Panc1 (cell line): ENCODE data around the gene MGAT4A. TPM values are rescaled to one million over a fixed set of nuclear protein-coding genes. Genes with fewer than 3 reads are reported as not detected.

Source experiments
- ATAC-seq: fragments of 200-7000 bp; cut with Tn5 transposase; 2 replicates; pipeline ENCODE4 v1.9.1; 2020; ENCODE audit warnings: mild to moderate bottlenecking, moderate library complexity
- BruUV-seq: library from RNA; stranded (reverse); fragments of 400-500 nt; replicated peaks from 2 replicates; lab custom pipeline; 2021; lab: Mats Ljungman, UMichigan
- CTCF ChIA-PET: fragments of 300-600 bp; sonication (Branson Sonifier 250); formaldehyde crosslinking; loops from one replicate; lab custom pipeline; 2022; ENCODE audit warnings: antibody characterized with exemption; lab: Charles Lee
- POLR2A ChIA-PET: fragments of 300-600 bp; sonication (Branson Sonifier 250); formaldehyde crosslinking; loops from one replicate; lab custom pipeline; 2022; ENCODE audit warnings: antibody characterized with exemption; lab: Charles Lee
- DNase-seq: peaks from one replicate; pipeline ENCODE4 v3.0.0-alpha.2; 2010; ENCODE audit warnings: low read depth, low spot score
- H3K27ac ChIP-seq: 2 replicates; pipeline ENCODE4 v1.5.1; 2011; ENCODE audit warnings: mild to moderate bottlenecking, low read length, inconsistent platforms
- H3K27me3 ChIP-seq: fragments of 200-500 bp; sonication (Bioruptor generic); 2 replicates; pipeline ENCODE4 v1.6.0; 2014; ENCODE audit warnings: low read length, inconsistent platforms; ENCODE audit not compliant: control insufficient read depth, insufficient read depth
- H3K36me3 ChIP-seq: fragments of 200-500 bp; sonication (Bioruptor generic); 2 replicates; pipeline ENCODE4 v1.5.1; 2014; ENCODE audit warnings: inconsistent platforms, mild to moderate bottlenecking, low read length, moderate library complexity; ENCODE audit not compliant: control insufficient read depth, insufficient read depth
- H3K4me1 ChIP-seq: 2 replicates; pipeline ENCODE4 v1.5.1; 2011; ENCODE audit warnings: inconsistent platforms, mild to moderate bottlenecking, low read length, moderate library complexity; ENCODE audit not compliant: control insufficient read depth, insufficient read depth
- H3K4me3 ChIP-seq, 2 experiments: 2 replicates each; pipeline ENCODE4 v1.5.1; 2011 to 2012; ENCODE audit warnings: low read depth in 2 of 2, low read length in 2 of 2, mild to moderate bottlenecking in 2 of 2, inconsistent platforms in 1 of 2, moderate library complexity in 1 of 2
- H3K9me3 ChIP-seq: fragments of 200-500 bp; sonication (Bioruptor generic); 2 replicates; pipeline ENCODE4 v1.5.1; 2014; ENCODE audit warnings: low read depth, mild to moderate bottlenecking, inconsistent platforms, low read length, moderate library complexity; ENCODE audit not compliant: control insufficient read depth, insufficient read depth
- CTCF ChIP-seq: fragments of 450-650 bp; IDR thresholded peaks from 2 replicates; pipeline ENCODE4 v1.5.1; 2017; ENCODE audit warnings: mild to moderate bottlenecking
- POLR2AphosphoS5 ChIP-seq: IDR thresholded peaks from 2 replicates; pipeline ENCODE4 v1.6.1; 2012; ENCODE audit warnings: mild to moderate bottlenecking, low read depth, low read length, moderate library complexity
- REST ChIP-seq, 2 experiments: IDR thresholded peaks; 2 replicates each; pipeline ENCODE4 v1.6.1; 2011 to 2012; ENCODE audit warnings: low read depth in 2 of 2, control low read depth in 1 of 2, low read length in 1 of 2, mild to moderate bottlenecking in 1 of 2, moderate library complexity in 1 of 2; ENCODE audit not compliant: insufficient read depth in 1 of 2
- SIN3A ChIP-seq: IDR thresholded peaks from 2 replicates; pipeline ENCODE4 v1.6.1; 2012; ENCODE audit warnings: low read depth, mild to moderate bottlenecking, low read length, moderate library complexity, borderline replicate concordance; ENCODE audit not compliant: insufficient read depth
- TCF7L2 ChIP-seq: IDR thresholded peaks from 2 replicates; pipeline ENCODE4 v1.6.1; 2011; ENCODE audit warnings: mild to moderate bottlenecking, low read depth, low read length, inconsistent platforms
- in situ Hi-C: cut with HindIII; loops from 2 replicates; pipeline ENCODE4 v1.10.0; 2016; ENCODE audit warnings: low sequenced_read_pairs, low pct_unique_long_range_greater_than_20kb
- intact Hi-C: fragments of 100-400 bp; cut with micrococcal nuclease; formaldehyde crosslinking; loops from one replicate; pipeline ENCODE4 v1.10.0; 2022; ENCODE audit not compliant: unreplicated experiment
- total RNA-seq: library from RNA; stranded (reverse); gene quantifications from one replicate; pipeline ENCODE4 v1.2.1, GENCODE V29; 2021; ENCODE audit not compliant: unreplicated experiment

The MGAT4A gene
- total RNA-seq, 1 experiment from 2014 or later, result 4.4 TPM

- no peak for DNase-seq
- Histone ChIP-seq H3K4me1 (no peaks in the 10 kb centered on the region), H3K27me3 (peaks cover 5% of the 10 kb centered on the region; the same call in 1 of the 2 replicates), H3K27ac (no peak overlapping the region), H3K9me3 (no peaks in the 10 kb centered on the region), H3K4me3 (no peak overlapping the region), H3K36me3 (no peaks in the 10 kb centered on the region)
- ChIA-PET POLR2A (no interaction called here), CTCF (interaction anchor here (0.7 kb wide), 1 partner anchor 731 kb away, joined by 15 read pairs; no protein-coding TSS in a partner anchor)
- no TSS peak for BruUV-seq
- in situ Hi-C loops (no loop called here), intact Hi-C loops (no loop called here)
- ATAC-seq, result no peak
- TF ChIP-seq SIN3A (no peak), REST (IDR thresholded peaks at IDR 0.05; ENCODE audit: insufficient read depth in 1 of 2, low read depth in 2 of 2, low read length in 1 of 2) (no peak), TCF7L2 (no peak), CTCF (no peak), POLR2AphosphoS5 (no peak)
Observed at GRCh38 chr2:98711506-98711905, 19.4 kb downstream of the MGAT4A start.

- DNase-seq, result no peak
- ChIA-PET CTCF (no interaction called here), POLR2A (no interaction called here)
- no TSS peak for BruUV-seq
- ATAC-seq, result no peak
- peaks cover 5% of the 10 kb centered on the region; the same call in 1 of the 2 replicates for H3K27me3 ChIP-seq
- no peaks in the 10 kb centered on the region for H3K4me1 ChIP-seq
- in situ Hi-C loops (no loop called here), intact Hi-C loops (no loop called here)
- H3K4me3 ChIP-seq, result no peak overlapping the region
- no peaks in the 10 kb centered on the region for H3K36me3 ChIP-seq
- TF ChIP-seq SIN3A (no peak), TCF7L2 (no peak), CTCF (no peak)
- no peak overlapping the region for H3K27ac ChIP-seq
- no peaks in the 10 kb centered on the region for H3K9me3 ChIP-seq
Observed at GRCh38 chr2:98710734-98711133, 20.2 kb downstream of the MGAT4A start.
